Right ventricle myocardium inferior (tissue), 1 donor: ENCODE measurements around the gene HLA-DQA1. TPM values are rescaled to one million over a fixed set of nuclear protein-coding genes. Genes with fewer than 3 reads are reported as not detected.
"Not testable (repeated sequence)": the region's sequence is repeated elsewhere in the genome, so short reads cannot be mapped to it uniquely, and the experiment has no call there.

ENCODE experiments used
- ATAC-seq: fragments of 200-7000 bp; cut with Tn5 transposase; one replicate; pipeline ENCODE4 v1.9.1; 2020; ENCODE audit warnings: mild to moderate bottlenecking, moderate library complexity
- DNase-seq: peaks from one replicate; pipeline ENCODE4 v3.0.0; 2021; ENCODE audit errors: missing footprints
- intact Hi-C: fragments of 100-400 bp; cut with DNase I; formaldehyde crosslinking; loops from one replicate; pipeline ENCODE4 v1.11.0; 2022
- total RNA-seq: library from RNA; stranded (reverse); fragmentation: NEBNext Ultra II Directional; extraction: Animal tissue kit (Norgen Biotek cat#: 25700); gene quantifications from one replicate; pipeline ENCODE4 v1.2.1, GENCODE V29; 2021
- donor health status: DM: no; HTN: yes; CAD: no; lungs with severe emphysema.

Gene HLA-DQA1
- total RNA-seq, 1 donor from 2014 or later = 5.3 TPM

DNA sequence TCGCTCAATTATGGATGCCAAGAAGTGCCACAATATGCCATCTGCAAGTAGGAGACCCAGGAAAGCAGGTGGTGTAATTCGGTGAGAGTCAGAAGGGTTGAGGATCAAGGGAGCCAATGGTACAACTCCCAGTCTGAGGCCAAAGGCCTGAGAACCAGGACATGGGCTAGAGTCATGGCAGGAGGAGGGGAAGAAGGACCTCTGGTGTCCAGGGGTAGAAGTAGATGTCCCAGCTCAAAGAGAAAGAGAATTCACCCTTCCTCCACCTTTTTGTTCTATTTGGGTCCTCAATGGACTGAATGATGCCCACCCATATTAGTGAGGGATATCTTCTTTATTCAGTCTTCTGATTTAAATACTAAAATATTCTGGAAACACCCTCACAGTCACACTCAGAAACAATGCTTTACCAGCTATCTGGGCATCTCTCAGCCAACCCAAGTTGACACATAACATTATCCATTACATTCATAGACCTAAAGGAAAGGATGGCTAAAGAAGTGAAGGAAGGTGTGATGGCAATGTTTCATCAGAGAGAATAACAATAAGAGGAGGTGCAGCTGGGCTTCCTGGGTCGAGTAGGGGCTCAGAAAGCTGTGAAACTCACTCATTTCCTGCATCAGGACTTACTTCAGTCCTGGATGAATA, 21.2 kb upstream of the HLA-DQA1 start:
- ATAC-seq = no peak
- DNase-seq = no peak
- intact Hi-C loops = no loop called here

DNA sequence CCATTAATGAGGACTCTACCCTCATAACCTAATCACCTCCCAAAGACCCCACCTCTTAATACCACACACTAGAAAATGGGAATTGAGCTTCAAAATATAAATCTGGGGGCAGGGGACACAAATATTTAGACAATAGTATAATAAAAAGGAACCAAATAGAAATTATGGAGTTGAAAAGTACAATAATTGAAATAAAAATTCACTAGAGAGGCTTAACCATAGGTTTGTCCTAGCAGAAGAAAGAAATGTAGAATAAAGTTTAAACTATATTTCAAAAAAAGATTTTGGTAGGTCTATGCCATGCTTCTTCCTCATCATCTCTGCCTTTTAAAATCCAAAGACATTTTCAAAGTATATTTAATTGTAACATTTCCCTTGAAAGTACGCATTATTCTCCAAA, 19.5 kb upstream of the HLA-DQA1 start:
- intact Hi-C loops = no loop called here
- ATAC-seq (no peak), DNase-seq (no peak)

DNA sequence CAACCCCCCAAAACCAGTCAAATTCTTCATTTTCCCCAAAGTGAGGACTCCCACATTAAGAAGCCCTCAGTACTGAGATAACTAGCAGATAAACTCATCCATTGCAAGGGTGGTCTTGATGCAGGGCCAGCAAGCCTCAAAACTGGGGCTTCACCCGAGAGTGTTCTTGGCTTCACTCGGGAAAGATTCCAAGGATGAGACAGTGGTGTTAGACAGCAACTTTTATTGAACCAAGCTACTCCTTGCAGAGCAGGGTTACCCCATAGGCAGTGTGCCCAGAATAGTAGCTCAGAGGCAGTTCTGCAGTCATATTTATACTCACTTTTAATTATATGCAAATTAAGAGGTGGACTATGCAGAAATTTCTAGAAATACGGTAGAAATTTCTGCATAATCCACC, 15.8 kb upstream of the HLA-DQA1 start:
- no peak for ATAC-seq
- intact Hi-C loops = no loop called here
- DNase-seq = no peak

DNA sequence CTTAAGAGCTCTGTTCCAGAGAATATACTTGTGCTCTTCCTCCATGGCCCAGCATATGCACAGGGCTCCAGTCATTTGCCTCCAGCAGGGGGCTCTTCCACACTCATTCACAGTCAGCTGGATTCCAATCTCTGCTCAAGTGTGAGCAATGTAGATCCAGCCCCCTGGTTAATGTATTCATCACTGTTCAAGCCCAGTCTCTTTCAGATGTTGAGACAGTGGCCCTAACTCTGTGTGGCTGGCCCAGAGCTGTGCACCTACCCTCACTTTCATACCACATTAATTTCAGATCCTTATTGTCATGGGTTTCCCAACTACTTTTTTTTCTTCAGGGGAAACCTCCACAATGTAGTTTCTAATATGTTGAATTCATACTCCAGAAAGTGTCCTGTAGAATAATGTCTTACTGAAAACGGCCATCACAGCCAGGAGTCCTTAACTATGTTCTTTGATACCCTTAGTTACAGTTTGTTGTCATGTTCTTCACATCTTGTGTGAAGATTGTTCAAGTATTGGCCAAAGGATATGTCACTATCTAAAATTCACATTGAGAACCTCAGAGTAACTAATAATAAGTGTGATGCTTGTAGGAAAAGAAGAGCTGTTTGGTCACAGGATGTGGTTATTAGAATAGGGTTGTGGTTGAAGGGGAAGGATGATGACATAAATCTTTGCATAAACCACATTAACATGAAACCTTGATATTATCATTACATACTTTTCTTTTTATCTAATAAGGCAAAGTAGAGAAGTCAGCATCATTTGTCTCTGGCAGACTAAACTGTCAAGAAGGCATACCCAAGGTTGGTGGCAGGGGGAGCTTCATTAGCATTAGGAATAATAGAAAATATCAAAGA, 14.4 kb upstream of the HLA-DQA1 start:
- DNase-seq (no peak), ATAC-seq (peak; percentile 52)
- intact Hi-C loops = no loop called here

DNA sequence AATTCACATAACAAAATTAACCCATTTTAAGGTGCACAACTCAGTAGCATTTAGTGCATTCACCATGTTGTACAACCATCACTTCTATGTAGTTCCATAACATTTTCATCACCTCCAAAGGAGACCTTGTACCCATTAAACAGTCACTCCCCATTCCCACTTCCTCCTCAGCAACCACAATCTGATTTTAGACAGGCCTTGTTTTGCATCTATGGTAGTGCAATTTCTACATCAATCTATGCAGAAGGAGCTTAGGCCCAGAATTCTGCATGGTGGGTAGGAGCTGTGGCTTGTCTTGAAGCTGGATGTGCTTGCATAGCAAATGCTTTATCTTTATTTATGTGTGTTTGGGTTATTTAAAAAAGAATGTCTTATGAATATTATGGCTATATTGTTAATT, 13.5 kb upstream of the HLA-DQA1 start:
- ATAC-seq (no peak), DNase-seq (no peak)
- intact Hi-C loops = no loop called here

DNA sequence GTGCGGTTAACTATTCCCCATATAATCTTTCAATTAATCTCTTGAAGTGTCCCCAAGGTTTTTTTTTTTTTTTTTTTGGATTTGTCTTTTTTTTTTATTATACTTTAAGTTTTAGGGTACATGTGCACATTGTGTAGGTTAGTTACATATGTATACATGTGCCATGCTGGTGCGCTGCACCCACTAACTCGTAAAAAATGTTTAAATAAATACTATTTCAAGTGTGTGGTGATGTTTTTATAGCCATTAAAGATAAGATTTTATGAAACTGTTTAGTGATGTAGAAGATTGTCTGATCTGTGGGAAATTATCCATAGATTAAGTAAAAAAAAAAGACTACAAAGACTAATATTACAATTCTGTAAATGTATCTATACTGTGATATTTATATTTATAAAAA, 12.6 kb upstream of the HLA-DQA1 start:
- ATAC-seq = no peak
- intact Hi-C loops = no loop called here
- no peak for DNase-seq

DNA sequence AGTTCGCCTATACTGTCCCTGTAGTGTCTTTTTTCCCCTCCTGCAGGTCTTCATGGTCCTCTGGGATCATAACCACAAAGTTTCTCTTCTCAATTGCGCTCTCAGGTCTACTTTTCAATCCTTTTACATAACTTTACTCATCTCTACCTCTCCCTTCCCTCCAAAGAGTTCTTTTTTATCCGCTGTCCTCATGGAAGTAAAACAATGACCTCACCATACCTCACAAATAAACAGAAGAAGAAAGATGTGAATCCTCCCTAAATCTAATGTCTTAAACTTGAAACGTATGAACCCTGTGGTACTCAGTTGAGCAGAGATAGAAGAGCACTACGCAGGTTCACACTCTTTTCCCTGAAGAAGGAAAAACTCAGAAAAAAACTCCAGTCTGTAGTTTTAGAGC, 12.1 kb upstream of the HLA-DQA1 start:
- DNase-seq (no peak), ATAC-seq (no peak)
- intact Hi-C loops = no loop called here

DNA sequence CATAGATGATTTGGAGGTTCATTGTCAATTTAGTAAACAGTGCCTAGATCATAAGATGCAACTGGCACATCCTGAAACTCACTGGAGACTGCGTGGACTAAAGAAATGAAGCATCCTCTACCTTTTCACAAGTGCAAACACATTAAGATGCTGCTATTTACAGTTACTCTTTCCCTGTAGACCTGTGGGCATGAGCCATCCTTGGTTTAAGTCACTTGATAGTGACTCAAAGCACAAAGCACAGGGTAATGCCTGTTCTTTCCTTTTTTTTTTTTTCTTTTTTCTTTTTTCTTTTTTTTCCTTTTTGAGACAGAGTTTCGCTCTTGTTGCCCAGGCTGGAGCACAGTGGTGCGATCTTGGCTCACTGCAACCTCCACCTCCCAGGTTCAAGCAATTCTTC, 10.0 kb upstream of the HLA-DQA1 start:
- no peak for ATAC-seq
- intact Hi-C loops = no loop called here
- no peak for DNase-seq

DNA sequence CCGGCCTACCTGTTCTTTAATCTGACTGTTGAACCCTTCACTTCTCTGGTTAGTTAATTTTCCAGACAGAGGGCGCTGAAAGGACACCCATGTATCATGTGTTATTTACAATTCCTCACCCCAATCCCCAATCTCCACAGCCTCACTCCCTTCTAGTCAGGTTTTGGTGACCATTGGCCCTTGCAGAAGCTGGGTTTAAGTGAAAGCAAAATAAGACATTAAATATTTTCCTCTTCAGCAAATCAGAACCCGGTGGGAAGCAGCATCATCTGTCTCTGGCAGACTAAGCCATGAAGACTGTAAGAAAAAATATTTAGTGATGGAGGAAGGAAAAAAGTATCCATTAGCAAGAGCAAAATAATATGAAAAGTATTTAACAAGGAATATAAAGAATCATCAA, 9.4 kb upstream of the HLA-DQA1 start:
- ATAC-seq = no peak
- peak; percentile 47 for DNase-seq
- intact Hi-C loops = no loop called here

DNA sequence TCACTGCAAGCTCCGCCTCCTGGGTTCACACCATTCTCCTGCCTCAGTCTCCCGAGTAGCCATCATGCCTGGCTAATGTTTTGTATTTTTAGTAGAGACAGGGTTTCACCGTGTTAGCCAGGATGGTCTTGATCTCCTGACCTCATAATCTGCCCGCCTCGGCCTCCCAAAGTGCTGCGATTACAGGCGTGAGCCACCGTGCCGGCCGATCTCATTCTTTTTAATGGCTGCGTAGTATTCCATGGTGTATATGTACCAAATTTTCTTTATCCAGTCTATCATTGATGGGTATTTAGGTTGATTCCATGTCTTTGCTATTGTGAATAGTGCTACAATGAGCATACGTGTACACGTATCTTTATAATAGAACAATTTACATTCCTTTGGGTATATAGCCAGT, 7.4 kb upstream of the HLA-DQA1 start:
- peak; percentile 58 for DNase-seq
- ATAC-seq, intact Hi-C loops: not testable (repeated sequence)

DNA sequence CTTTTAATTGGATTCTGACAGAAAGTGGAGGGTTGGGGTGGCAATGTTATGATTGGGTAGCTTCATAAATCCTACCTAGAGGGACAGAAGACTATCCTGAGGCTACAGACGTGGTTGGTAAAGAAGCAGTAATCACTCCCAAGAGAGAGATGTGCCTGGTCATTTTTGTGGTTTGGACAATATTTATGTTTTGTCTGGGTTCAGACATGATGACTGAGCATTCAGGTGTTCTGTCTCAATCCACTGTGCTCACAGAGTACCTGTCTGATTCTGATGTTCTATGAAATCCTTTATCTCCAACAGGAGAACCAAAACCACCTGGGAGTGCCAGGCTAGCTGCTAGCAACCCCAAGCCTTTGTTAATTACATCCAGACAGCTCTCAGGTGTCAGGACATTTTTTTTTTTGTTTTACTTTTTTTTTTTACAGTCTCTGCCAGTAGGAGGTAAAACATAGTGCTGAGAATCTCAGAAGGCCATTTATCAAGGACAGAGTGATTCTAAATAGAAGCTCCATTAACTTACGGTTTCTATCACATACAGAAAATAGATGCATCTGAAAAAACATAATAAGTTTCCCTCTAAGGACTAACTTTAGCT, 1.6 kb upstream of the HLA-DQA1 start:
- DNase-seq = no peak
- intact Hi-C loops = no loop called here
- no peak for ATAC-seq

DNA sequence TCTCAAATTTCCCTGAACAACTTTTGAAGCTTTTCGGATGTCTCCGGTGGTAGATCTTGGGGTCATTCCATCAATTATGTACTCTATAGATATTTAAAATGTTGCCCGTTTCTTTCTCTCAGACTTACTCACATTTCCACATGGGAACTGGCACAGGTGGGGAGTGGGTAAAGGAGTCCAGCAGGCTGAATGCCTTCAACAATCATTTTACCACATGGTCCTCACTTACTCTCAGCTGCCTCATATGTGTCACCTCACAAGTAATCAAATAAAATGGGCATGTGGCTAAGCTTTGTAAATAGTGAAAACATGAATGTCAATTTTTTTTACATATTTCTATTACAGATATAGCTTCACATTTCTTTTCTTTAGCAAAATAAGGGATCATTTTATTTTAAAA, 677 bp downstream of the HLA-DQA1 start:
- no peak for ATAC-seq
- intact Hi-C loops = no loop called here

DNA sequence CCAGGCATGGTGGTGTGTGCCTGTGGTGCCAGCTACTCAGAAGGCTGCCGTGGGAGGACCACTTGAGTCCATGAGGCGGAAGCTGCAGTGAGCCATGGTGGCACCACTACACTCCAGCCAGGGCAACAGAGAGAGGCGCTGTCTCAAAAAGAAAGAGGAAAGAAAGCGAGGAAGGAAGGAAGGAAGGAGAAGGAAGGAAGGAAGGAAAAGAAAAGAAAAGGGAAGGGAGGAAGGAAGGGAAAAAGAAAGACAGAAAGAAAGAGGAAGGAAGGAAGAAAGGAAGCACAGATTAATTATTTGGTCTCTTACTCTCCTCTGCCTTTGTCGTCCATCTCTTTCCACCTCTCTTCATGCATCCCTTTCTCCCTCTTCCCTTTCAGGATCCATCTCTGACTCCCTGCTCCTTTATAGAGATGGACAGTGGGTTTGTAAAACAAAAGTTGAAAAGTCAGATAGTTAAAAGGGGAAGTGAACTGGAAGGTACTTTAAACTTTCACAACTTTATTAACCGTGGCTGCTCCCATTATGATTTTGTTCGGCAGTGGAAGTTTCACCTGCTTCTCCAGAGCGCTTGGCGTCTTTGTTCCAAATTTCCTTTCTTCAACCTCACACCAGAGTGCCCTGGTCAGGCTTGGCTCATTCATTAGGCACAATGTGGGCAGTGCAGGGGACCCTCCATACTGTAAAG, 1.5 kb downstream of the HLA-DQA1 start:
- ATAC-seq (no peak), DNase-seq (no peak)
- intact Hi-C loops = no loop called here

More for the DNA sequence above, 677 bp downstream of the HLA-DQA1 start:
- DNase-seq = no peak

DNA sequence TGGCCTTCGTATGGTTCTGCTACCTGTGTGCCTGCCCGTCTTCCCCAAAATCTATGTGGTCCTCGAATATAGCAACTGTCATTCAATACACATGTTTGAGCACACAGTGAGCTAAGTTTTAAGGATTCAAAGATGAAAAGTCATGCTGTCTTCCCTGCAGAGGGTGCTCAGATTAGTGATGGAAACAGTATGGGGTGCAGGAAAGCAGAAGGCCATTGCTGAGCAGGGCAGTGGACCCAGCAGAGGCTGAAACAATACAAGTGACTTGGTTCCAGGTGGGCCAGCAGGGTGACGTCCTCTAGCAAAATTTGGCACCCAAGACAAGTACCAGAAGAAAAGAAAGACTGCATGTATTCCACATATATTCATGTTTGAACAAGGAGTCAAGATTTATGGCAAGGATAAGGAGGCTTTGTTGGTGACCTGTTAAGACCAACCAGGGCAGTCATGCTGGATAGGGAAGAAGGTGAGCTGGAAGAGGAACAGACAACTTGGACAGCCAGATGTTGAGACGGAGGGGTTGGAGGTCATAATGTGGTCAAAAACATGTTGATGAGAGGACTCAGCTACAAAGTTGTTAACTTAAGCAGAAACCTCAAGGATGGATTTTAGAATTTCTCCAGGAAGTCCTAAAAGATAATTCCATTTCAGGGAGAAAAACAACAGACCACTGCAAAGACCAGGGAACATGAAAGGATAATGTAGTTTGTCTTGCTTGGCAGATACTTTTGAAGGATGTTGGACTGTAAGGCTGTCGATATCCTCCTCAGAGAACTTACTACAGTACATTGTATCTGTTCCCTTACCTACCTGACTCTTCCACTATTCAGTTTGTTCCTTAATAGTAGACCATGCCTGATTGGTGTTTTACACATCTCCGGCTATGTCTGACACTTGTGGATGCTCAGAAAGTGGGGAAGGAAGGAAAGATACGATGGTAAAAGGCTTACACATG, 2.5 kb downstream of the HLA-DQA1 start:
- intact Hi-C loops = no loop called here
- ATAC-seq (no peak), DNase-seq (no peak)

DNA sequence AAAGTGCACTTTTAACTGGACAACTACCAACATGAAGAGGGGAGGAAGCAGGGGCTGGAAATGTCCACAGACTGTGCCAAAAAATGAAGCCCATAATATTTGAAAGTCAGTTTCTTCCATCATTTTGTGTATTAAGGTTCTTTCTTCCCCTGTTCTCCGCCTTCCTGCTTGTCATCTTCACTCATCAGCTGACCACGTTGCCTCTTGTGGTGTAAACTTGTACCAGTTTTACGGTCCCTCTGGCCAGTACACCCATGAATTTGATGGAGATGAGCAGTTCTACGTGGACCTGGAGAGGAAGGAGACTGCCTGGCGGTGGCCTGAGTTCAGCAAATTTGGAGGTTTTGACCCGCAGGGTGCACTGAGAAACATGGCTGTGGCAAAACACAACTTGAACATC, 3.9 kb downstream of the HLA-DQA1 start:
- ATAC-seq (no peak), DNase-seq (no peak)
- intact Hi-C loops = no loop called here

DNA sequence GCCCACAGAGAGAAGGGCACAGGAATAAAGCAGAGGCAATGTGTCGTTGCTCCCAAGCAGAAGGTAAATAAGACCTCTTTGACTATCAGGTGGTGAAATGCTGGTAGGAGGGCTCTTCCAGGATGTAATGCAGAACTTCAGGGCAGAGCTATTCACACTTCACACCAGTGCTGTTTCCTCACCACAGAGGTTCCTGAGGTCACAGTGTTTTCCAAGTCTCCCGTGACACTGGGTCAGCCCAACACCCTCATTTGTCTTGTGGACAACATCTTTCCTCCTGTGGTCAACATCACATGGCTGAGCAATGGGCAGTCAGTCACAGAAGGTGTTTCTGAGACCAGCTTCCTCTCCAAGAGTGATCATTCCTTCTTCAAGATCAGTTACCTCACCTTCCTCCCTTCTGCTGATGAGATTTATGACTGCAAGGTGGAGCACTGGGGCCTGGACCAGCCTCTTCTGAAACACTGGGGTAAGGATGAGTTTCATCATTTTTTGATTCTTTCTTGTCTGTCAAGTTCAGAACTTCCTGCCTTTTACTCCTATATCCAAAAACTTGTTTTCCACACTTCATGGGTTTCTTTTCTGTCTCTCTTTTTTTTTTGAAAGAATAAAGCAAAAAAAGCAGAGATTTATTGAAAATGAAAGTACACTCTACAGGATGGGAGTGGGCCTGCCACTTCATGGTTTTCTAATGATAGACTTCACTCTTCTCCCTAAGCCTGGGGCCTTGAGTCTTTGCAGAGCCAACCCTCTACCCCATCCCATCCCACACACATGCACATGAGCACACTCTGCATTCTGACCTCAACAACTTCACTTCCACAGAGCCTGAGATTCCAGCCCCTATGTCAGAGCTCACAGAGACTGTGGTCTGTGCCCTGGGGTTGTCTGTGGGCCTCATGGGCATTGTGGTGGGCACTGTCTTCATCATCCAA, 4.8 kb downstream of the HLA-DQA1 start:
- intact Hi-C loops, ATAC-seq, DNase-seq: not testable (repeated sequence)

DNA sequence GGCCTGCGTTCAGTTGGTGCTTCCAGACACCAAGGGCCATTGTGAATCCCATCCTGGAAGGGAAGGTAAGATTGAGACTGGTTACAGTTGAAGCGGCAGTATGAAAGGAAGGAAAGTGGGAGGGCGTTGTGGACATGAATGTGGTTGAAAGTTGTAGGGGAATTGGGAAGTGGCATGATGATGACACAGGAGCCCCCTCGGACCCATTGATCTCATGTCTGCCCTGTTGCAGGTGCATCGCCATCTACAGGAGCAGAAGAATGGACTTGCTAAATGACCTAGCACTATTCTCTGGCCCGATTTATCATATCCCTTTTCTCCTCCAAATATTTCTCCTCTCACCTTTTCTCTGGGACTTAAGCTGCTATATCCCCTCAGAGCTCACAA, 5.5 kb downstream of the HLA-DQA1 start:
- ATAC-seq (no peak), DNase-seq (no peak)
- intact Hi-C loops = no loop called here
